Lung (tissue), 12 donors: Measurements from ENCODE around the gene HES6. TPM values are rescaled to one million over a fixed set of nuclear protein-coding genes. Genes with fewer than 3 reads are reported as not detected.

Experiments
- ATAC-seq: fragments of 200-7000 bp; cut with Tn5 transposase; one replicate; pipeline ENCODE4 v1.9.1; 2020; ENCODE audit warnings: moderate number of reproducible peaks; ENCODE audit not compliant: insufficient read depth, low FRiP score
- DNase-seq, 3 donors: peaks; one replicate each; pipeline ENCODE4 v3.0.0-alpha.2; 2013 to 2017
- H3K27ac ChIP-seq, 2 donors: one replicate each; pipeline ENCODE4 v1.5.1; 2013; ENCODE audit warnings: mild to moderate bottlenecking in 2 of 2, moderate library complexity in 2 of 2, control low read depth in 1 of 2, inconsistent platforms in 1 of 2, low read depth in 1 of 2, low read length in 1 of 2
- H3K27me3 ChIP-seq, 3 donors: one replicate each; pipeline ENCODE4 v1.5.1; 2013; ENCODE audit warnings: low read length in 2 of 3; ENCODE audit not compliant: control insufficient read depth in 3 of 3, insufficient read depth in 3 of 3
- H3K36me3 ChIP-seq, 4 donors: one replicate each; pipeline ENCODE4 v1.5.1; 2013; ENCODE audit warnings: low read length in 4 of 4, mild to moderate bottlenecking in 1 of 4, moderate library complexity in 1 of 4; ENCODE audit not compliant: control insufficient read depth in 4 of 4, insufficient read depth in 4 of 4
- H3K4me1 ChIP-seq, 5 donors: one replicate each; pipeline ENCODE4 v1.5.1; 2013; ENCODE audit warnings: low read length in 5 of 5, mild to moderate bottlenecking in 2 of 5, moderate library complexity in 1 of 5; ENCODE audit not compliant: control insufficient read depth in 5 of 5, insufficient read depth in 5 of 5
- H3K4me3 ChIP-seq: one replicate; pipeline ENCODE4 v1.5.1; 2013; ENCODE audit warnings: mild to moderate bottlenecking, control low read depth, moderate library complexity
- H3K9ac ChIP-seq, 2 donors: one replicate each; pipeline ENCODE4 v1.5.1; 2013; ENCODE audit warnings: low read length in 2 of 2, control low read depth in 1 of 2; ENCODE audit not compliant: insufficient read depth in 1 of 2
- H3K9me3 ChIP-seq, 4 donors: one replicate each; pipeline ENCODE4 v1.5.1; 2013; ENCODE audit warnings: low read length in 3 of 4, mild to moderate bottlenecking in 1 of 4, moderate library complexity in 1 of 4; ENCODE audit not compliant: control insufficient read depth in 4 of 4, insufficient read depth in 3 of 4
- WGBS, 2 donors: extraction: QIAGEN DNeasy Blood & Tissue Kit; methylation state at CpG; one replicate each; pipeline ENCODE4 v1.1.7; 2013; 5-methylcytosine and 5-hydroxymethylcytosine counted together
- polyA plus RNA-seq, 2 donors: library from polyadenylated mRNA; stranded (reverse); fragments of 200-250 nt; gene quantifications; one replicate each; pipeline ENCODE4 v1.2.1, GENCODE V29; 2013
- total RNA-seq, 2 donors: library from RNA; depleted of rRNA in 1 of 2; stranded (reverse); fragments of >200 nt in 1 of 2; gene quantifications; one replicate each; pipeline ENCODE4 v1.2.1, GENCODE V29; 2014 to 2021
- TF ChIP-seq, protein P1 (sequence below): IDR thresholded peaks from 2 replicates; pipeline ENCODE4 v1.5.1; 2012; ENCODE audit warnings: mild to moderate bottlenecking; ENCODE audit errors: control extremely low read depth, extremely low read depth
- donor health status: control.
- donor health status: control.
- donor health status: Bipolar disorder and iron deficiency.
- donor health status: healthy.
- donor health status: DM: yes; HTN: yes; CAD: no.

The HES6 gene
- total and polyA plus RNA-seq, 4 donors: 4.4 to 12.5 (median 10.7) TPM

DNA sequence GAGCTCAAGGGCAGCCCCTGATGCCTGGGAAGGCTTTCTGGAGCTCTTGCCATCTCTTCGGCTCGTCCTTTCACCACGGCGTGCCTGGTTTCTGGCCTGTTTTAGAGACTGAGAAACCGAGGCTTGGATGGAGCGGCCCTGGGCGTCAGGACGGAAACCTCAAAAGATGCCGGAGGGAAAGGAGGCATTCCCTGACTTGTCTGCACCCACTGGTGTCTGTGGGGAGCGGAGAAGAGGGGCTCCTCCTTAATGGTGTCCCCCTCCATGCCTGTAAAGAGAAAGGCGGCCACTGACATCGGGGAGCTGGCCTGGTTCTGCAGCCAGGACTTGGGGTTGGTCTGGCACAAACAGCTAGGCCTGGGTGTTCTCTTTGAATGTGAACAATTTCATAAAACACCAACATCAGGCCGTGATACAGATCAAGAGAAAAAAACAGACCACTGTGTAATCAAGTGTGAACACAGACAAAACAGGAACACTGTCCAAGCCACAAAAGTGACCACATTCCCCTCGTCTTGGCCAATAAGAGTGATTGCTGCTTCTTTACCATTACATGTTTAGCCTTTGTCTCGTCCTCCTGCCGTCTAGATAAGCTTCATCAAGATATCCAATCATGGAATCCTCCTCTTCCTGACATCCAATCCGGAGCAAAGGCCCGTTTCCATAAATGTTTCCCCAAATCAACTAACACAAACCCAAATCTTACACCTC lies 35.7 kb downstream of the HES6 start:
- Histone ChIP-seq H3K9me3 (no peaks in the 10 kb centered on the region), H3K9ac (peak overlapping the region; percentile 49 to 72), H3K4me1 (peaks cover 0 to 25% (median 9%) of the 10 kb centered on the region in 5 donors), H3K36me3 (no peaks in the 10 kb centered on the region), H3K4me3 (peak overlapping the region; percentile 43), H3K27ac (peak overlapping the region; percentile 63 to 96), H3K27me3 (peaks cover 0 to 4% (median 3%) of the 10 kb centered on the region in 3 donors)
- 46 to 53% methylated on average over 18 of the region's 18 CpGs for WGBS, 2 donors
- TF ChIP-seq, protein P1, sequence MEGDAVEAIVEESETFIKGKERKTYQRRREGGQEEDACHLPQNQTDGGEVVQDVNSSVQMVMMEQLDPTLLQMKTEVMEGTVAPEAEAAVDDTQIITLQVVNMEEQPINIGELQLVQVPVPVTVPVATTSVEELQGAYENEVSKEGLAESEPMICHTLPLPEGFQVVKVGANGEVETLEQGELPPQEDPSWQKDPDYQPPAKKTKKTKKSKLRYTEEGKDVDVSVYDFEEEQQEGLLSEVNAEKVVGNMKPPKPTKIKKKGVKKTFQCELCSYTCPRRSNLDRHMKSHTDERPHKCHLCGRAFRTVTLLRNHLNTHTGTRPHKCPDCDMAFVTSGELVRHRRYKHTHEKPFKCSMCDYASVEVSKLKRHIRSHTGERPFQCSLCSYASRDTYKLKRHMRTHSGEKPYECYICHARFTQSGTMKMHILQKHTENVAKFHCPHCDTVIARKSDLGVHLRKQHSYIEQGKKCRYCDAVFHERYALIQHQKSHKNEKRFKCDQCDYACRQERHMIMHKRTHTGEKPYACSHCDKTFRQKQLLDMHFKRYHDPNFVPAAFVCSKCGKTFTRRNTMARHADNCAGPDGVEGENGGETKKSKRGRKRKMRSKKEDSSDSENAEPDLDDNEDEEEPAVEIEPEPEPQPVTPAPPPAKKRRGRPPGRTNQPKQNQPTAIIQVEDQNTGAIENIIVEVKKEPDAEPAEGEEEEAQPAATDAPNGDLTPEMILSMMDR: no peak
- no peak for DNase-seq
- ATAC-seq: no peak

DNA sequence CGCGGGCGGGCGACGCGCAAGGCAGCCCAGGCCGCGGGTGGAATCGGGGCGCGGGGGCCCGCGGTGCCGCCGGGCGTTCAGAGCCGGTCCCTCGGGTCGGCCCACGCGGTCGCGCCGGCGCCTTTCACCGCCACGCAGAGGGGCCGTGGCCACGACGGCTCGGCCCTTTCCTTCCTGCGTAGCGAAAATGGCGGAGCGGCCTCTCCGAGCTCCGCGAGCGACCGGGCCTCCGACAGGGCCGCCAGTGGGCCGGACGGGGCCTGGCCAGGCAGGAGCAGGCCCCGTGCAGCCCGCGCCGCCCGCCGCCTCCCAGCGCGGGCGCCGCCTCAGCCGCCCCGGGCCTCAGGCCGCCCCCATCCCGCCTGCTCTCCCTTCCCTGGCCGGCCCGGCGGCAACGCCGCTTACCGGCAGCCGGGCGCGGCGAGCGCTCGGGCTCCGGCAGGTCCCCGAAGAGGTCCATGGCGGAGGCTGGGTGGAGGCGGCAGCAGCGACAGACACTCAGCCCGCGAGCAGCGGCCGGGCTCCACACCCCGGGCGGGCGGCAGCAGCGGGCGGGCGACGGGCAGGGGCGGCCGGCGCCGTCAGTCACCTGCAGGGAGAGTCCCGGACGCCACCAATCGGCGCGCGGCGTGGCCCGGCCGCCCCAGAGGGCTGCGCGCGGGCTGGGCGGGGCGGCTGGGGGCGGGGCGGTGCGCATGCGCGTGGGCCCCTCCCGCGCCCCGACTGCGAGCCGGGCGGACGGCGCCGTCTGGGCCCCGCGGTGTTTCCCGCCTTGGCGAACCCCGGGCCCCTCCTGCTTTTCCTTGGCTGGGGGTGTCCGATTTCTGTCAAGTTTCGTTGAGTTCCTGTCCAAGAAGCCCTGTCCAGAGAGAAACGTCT lies 36.5 kb downstream of the HES6 start, which contains the start of gene ILKAP:
Gene ILKAP, minus strand, starts transcription at position 602 of the 879 bp plus-strand sequence. Its CDS starts 142 bp downstream, at position 460.
- peak; percentile 85 to 90 (median 89) for DNase-seq
- H3K9me3 ChIP-seq: no peaks in the 10 kb centered on the region

DNA sequence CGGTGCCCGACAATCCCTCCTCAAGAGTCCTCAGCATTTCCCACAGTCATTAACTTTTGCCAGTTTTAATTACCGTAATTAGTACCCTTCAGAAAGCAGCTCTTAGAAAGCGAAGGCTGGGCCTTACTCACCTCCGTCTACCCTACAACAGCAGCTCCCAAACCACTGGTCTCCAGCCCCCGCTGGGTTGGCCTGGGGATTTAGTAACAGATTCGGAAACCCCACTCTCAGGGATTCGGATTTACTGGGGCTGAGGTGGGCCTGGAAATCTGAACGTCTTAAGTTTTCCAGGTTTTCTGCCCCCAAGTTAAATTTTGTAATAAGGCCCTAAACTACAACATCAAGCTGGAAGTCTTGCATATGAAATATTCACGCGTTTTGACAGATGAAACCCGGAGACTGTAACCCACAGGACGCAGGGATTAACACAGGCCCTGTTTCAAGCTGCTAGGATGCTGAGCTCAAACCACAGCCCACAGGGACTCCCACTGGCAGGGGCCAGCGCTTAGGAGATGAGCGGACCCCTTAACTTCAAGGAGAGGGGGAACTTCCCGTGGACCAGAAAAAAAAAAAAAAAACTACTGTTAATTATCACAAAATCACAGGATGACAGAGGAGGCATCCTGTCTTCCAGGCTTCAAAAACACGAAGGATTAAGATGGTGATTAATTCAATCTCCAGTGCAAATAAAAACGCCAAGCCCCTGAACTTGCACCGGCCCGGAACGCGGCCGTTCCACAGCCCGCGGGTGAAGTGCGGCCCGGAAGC lies 37.3 kb downstream of the HES6 start:
- peak overlapping the region; percentile 69 to 89 for H3K9ac ChIP-seq
- no peaks in the 10 kb centered on the region for H3K27me3 ChIP-seq
- peak overlapping the region; percentile 97 to 98 for H3K27ac ChIP-seq
- H3K36me3 ChIP-seq: peaks cover 0 to 2% (median 0%) of the 10 kb centered on the region in 4 donors
- DNase-seq (peak in 2 of 3 donors; percentile 17 to 28), ATAC-seq (no peak)
- 9 to 14% methylated on average over 27 of the region's 27 CpGs for WGBS, 2 donors
- no peaks in the 10 kb centered on the region for H3K9me3 ChIP-seq
- TF ChIP-seq, protein P1: no peak
- peak overlapping the region; percentile 83 for H3K4me3 ChIP-seq
- peaks cover 0 to 30% (median 11%) of the 10 kb centered on the region in 5 donors for H3K4me1 ChIP-seq

More for the DNA sequence above, 36.5 kb downstream of the HES6 start, which contains the start of gene ILKAP:
- WGBS, 2 donors: 0 to 1% methylated on average over 105 to 126 of the region's 126 CpGs
- Histone ChIP-seq H3K4me1 (peaks cover 0 to 26% (median 10%) of the 10 kb centered on the region in 5 donors), H3K36me3 (peaks cover 0 to 2% (median 0%) of the 10 kb centered on the region in 4 donors), H3K4me3 (peak within 1 kb of the TSS; percentile 83), H3K27me3 (no peaks in the 10 kb centered on the region), H3K9ac (peak within 1 kb of the TSS; percentile 69 to 89), H3K27ac (peak within 1 kb of the TSS; percentile 97 to 98)
- TF ChIP-seq, protein P1: no peak
- ATAC-seq: peak; percentile 98
